ENCODE measurements around the gene POU2F3. TPM values are rescaled to one million over a fixed set of nuclear protein-coding genes. Genes with fewer than 3 reads are reported as not detected.
A peak's percentile ranks its signal among the peaks of the same experiment; 100 is the strongest.

The POU2F3 gene
- polyA plus RNA-seq, 1 donor (not counting 4 experiments of a cell fraction or from before 2014, with no cell fraction given), result 0.96 TPM

DNA sequence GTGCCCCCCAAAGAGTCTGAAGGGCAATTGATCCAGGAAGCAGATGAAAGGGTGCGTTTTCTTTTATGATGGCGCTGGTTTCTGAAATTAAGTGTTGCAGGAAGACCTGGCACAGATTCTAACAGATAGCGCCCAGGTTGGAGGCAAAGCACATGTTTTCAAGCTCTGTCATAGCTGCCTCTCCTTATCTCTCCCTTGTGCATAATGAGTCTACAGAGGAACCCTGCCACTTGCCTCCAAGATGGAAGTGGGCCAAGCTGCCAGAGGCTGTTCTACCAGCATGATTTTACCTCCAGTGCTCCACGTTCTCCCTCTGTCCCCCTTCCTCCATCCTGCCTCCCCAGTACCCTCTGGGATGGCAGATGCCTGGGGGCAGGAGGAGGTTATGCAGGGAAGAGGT lies 55.2 kb downstream of the POU2F3 start:
- FAIRE-seq, result peak; percentile 99
- TF ChIP-seq EZH2 (IDR thresholded peaks at IDR 0.05; ENCODE audit: low read length), result no peak
- TF ChIP-seq, protein P1, sequence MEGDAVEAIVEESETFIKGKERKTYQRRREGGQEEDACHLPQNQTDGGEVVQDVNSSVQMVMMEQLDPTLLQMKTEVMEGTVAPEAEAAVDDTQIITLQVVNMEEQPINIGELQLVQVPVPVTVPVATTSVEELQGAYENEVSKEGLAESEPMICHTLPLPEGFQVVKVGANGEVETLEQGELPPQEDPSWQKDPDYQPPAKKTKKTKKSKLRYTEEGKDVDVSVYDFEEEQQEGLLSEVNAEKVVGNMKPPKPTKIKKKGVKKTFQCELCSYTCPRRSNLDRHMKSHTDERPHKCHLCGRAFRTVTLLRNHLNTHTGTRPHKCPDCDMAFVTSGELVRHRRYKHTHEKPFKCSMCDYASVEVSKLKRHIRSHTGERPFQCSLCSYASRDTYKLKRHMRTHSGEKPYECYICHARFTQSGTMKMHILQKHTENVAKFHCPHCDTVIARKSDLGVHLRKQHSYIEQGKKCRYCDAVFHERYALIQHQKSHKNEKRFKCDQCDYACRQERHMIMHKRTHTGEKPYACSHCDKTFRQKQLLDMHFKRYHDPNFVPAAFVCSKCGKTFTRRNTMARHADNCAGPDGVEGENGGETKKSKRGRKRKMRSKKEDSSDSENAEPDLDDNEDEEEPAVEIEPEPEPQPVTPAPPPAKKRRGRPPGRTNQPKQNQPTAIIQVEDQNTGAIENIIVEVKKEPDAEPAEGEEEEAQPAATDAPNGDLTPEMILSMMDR (optimal IDR thresholded peaks at IDR 0.05 in 1 of 3, IDR thresholded peaks at IDR 0.05 in 1 of 3, conservative IDR thresholded peaks at IDR 0.05 in 1 of 3; ENCODE audit: extremely low read depth in 1 of 3, insufficient read depth in 2 of 3, low read length in 3 of 3), result no peak
- Histone ChIP-seq H3K27ac (ENCODE audit: control insufficient read depth, insufficient read depth, low read length) (no peak overlapping the region), H2AFZ (ENCODE audit: control insufficient read depth, low read length) (no peak overlapping the region), H3K4me3 (ENCODE audit: control insufficient read depth in 2 of 3, extremely low read depth in 1 of 3, insufficient read depth in 2 of 3, low read depth in 1 of 3, low read length in 3 of 3) (no peak overlapping the region), H3K27me3 (ENCODE audit: control insufficient read depth, extremely low read depth, insufficient read depth, low read length) (peaks cover 7% of the 10 kb centered on the region), H4K20me1 (ENCODE audit: control insufficient read depth, extremely low read depth, insufficient read depth, low read length) (no peaks in the 10 kb centered on the region), H3K79me2 (ENCODE audit: control insufficient read depth, insufficient read depth, low read length) (no peaks in the 10 kb centered on the region), H3K36me3 (ENCODE audit: control insufficient read depth in 2 of 2, extremely low read depth in 1 of 2, insufficient read depth in 2 of 2, low read length in 2 of 2) (no peaks in the 10 kb centered on the region), H3K9me1 (ENCODE audit: control insufficient read depth, extremely low read depth, insufficient read depth, low read length) (no peaks in the 10 kb centered on the region), H3K9me3 (ENCODE audit: control insufficient read depth, low read depth, low read length) (no peaks in the 10 kb centered on the region), H3K4me2 (ENCODE audit: control insufficient read depth, extremely low read depth, insufficient read depth, low read depth, low read length) (peak overlapping the region; percentile 7), H3K4me1 (ENCODE audit: control insufficient read depth, extremely low read depth, insufficient read depth, low read length) (peaks cover 40% of the 10 kb centered on the region), H3K9ac (ENCODE audit: control insufficient read depth, extremely low read depth, insufficient read depth, low read length) (no peak overlapping the region)
- no peak for DNase-seq (ENCODE audit: low read depth, low spot score)
- dilution Hi-C loops (cut with MboI; ENCODE audit: extremely low pct_ligation_motif_present, low sequenced_read_pairs), result no loop called here

DNA sequence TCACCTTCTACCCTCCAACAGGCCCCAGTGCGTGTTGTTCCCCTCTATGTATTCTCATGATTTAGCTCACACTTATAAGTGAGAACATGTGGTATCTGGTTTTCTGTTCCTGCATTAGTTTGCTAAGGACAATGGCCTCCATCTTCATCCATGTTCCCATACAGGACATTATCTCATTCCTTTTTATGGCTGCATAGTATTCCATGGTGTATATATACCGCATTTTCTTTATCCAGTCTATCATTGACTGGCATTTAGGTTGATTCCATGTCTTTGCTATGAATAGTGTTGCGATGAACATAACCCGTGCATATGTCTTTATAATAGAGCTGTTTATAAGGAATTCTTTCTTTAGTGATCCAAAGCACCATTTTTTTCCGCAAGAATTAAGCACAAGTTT lies 56.6 kb downstream of the POU2F3 start:
- no peaks in the 10 kb centered on the region for H4K20me1 ChIP-seq (ENCODE audit: control insufficient read depth, extremely low read depth, insufficient read depth, low read length)
- no peak for DNase-seq (ENCODE audit: low read depth, low spot score)
- H3K9me3 ChIP-seq (ENCODE audit: control insufficient read depth, low read depth, low read length), result no peaks in the 10 kb centered on the region
- H3K27ac ChIP-seq (ENCODE audit: control insufficient read depth, insufficient read depth, low read length), result no peak overlapping the region
- no peak for FAIRE-seq
- H3K36me3 ChIP-seq (ENCODE audit: control insufficient read depth in 2 of 2, extremely low read depth in 1 of 2, insufficient read depth in 2 of 2, low read length in 2 of 2), result no peaks in the 10 kb centered on the region
- H3K27me3 ChIP-seq (ENCODE audit: control insufficient read depth, extremely low read depth, insufficient read depth, low read length), result peaks cover 7% of the 10 kb centered on the region
- H2AFZ ChIP-seq (ENCODE audit: control insufficient read depth, low read length), result no peak overlapping the region
- no peaks in the 10 kb centered on the region for H3K79me2 ChIP-seq (ENCODE audit: control insufficient read depth, insufficient read depth, low read length)
- H3K4me1 ChIP-seq (ENCODE audit: control insufficient read depth, extremely low read depth, insufficient read depth, low read length), result peaks cover 43% of the 10 kb centered on the region
- dilution Hi-C loops (cut with MboI; ENCODE audit: extremely low pct_ligation_motif_present, low sequenced_read_pairs), result no loop called here
- H3K9me1 ChIP-seq (ENCODE audit: control insufficient read depth, extremely low read depth, insufficient read depth, low read length), result no peaks in the 10 kb centered on the region
- TF ChIP-seq EZH2 (IDR thresholded peaks at IDR 0.05; ENCODE audit: low read length), result no peak
- TF ChIP-seq, protein P1 (optimal IDR thresholded peaks at IDR 0.05 in 1 of 3, IDR thresholded peaks at IDR 0.05 in 1 of 3, conservative IDR thresholded peaks at IDR 0.05 in 1 of 3; ENCODE audit: extremely low read depth in 1 of 3, insufficient read depth in 2 of 3, low read length in 3 of 3), result no peak
- no peak overlapping the region for H3K4me3 ChIP-seq (ENCODE audit: control insufficient read depth in 2 of 3, extremely low read depth in 1 of 3, insufficient read depth in 2 of 3, low read depth in 1 of 3, low read length in 3 of 3)
- H3K4me2 ChIP-seq (ENCODE audit: control insufficient read depth, extremely low read depth, insufficient read depth, low read depth, low read length), result no peak overlapping the region
- no peak overlapping the region for H3K9ac ChIP-seq (ENCODE audit: control insufficient read depth, extremely low read depth, insufficient read depth, low read length)

Data from keratinocyte (primary cell).